Liver (tissue), 9 donors: Measurements from ENCODE around the gene PAPPA2. TPM values are rescaled to one million over a fixed set of nuclear protein-coding genes. Genes with fewer than 3 reads are reported as not detected.
A peak's percentile ranks its signal among the peaks of the same experiment; 100 is the strongest.

ENCODE experiments used
- DNase-seq: peaks from one replicate; pipeline ENCODE4 v3.0.0-alpha.2; 2017; ENCODE audit warnings: low spot score
- H3K27ac ChIP-seq, 2 donors: one replicate each; pipeline ENCODE4 v1.7.0; 2013; ENCODE audit warnings: inconsistent platforms in 2 of 2, low read length in 2 of 2, control low read depth in 1 of 2, low read depth in 1 of 2, mild to moderate bottlenecking in 1 of 2
- H3K27me3 ChIP-seq, 4 donors: one replicate each; pipeline versions ENCODE4 v1.6.1 to v1.7.0; 2013; ENCODE audit warnings: low read length in 3 of 4, inconsistent platforms in 1 of 4, mild to moderate bottlenecking in 1 of 4, moderate library complexity in 1 of 4; ENCODE audit not compliant: control insufficient read depth in 4 of 4, insufficient read depth in 4 of 4
- H3K36me3 ChIP-seq, 4 donors: one replicate each; pipeline versions ENCODE4 v1.6.1 to v1.7.0; 2013; ENCODE audit warnings: low read length in 3 of 4, mild to moderate bottlenecking in 3 of 4, low read depth in 1 of 4, moderate library complexity in 1 of 4; ENCODE audit not compliant: control insufficient read depth in 4 of 4, insufficient read depth in 3 of 4
- H3K4me1 ChIP-seq, 4 donors: one replicate each; pipeline versions ENCODE4 v1.6.1 to v1.7.0; 2013; ENCODE audit warnings: low read length in 3 of 4, mild to moderate bottlenecking in 3 of 4, moderate library complexity in 1 of 4; ENCODE audit not compliant: control insufficient read depth in 4 of 4, insufficient read depth in 4 of 4
- H3K4me3 ChIP-seq, 3 donors: one replicate each; pipeline versions ENCODE4 v1.6.1 to v1.7.0; 2013; ENCODE audit warnings: low read length in 3 of 3, control low read depth in 1 of 3, low read depth in 1 of 3, mild to moderate bottlenecking in 1 of 3
- H3K9ac ChIP-seq, 2 donors: one replicate each; pipeline ENCODE4 v1.7.0; 2013; ENCODE audit warnings: low read length in 2 of 2, mild to moderate bottlenecking in 2 of 2, moderate library complexity in 2 of 2, control low read depth in 1 of 2, low read depth in 1 of 2
- H3K9me3 ChIP-seq, 4 donors: one replicate each; pipeline versions ENCODE4 v1.6.1 to v1.7.0; 2013; ENCODE audit warnings: low read length in 3 of 4; ENCODE audit not compliant: control insufficient read depth in 4 of 4
- EGR1 ChIP-seq, 2 donors: IDR thresholded peaks; 2 replicates each; pipeline ENCODE4 v1.6.1; 2016 to 2018; ENCODE audit warnings: antibody characterized with exemption in 2 of 2, low read depth in 2 of 2
- FOXA1 ChIP-seq: IDR thresholded peaks from 2 replicates; pipeline ENCODE4 v1.6.1; 2016; ENCODE audit warnings: antibody characterized with exemption
- FOXA2 ChIP-seq: IDR thresholded peaks from 2 replicates; pipeline ENCODE4 v1.6.1; 2016; ENCODE audit warnings: antibody characterized with exemption
- GABPA ChIP-seq, 2 donors: IDR thresholded peaks in 1 of 2; conservative IDR thresholded peaks in 1 of 2; 2 replicates each; pipeline ENCODE4 v1.6.1; 2016; ENCODE audit warnings: antibody characterized with exemption in 2 of 2, mild to moderate bottlenecking in 1 of 2, moderate library complexity in 1 of 2
- HNF4A ChIP-seq, 2 donors: conservative IDR thresholded peaks; 2 replicates each; pipeline ENCODE4 v1.6.1; 2016; ENCODE audit warnings: antibody characterized with exemption in 2 of 2, mild to moderate bottlenecking in 2 of 2
- HNF4G ChIP-seq: IDR thresholded peaks from 2 replicates; pipeline ENCODE4 v1.6.1; 2016; ENCODE audit warnings: antibody characterized with exemption
- JUND ChIP-seq, 2 donors: IDR thresholded peaks; 2 replicates each; pipeline ENCODE4 v1.6.1; 2016; ENCODE audit warnings: antibody characterized with exemption in 2 of 2
- NR2F2 ChIP-seq: IDR thresholded peaks from 2 replicates; pipeline ENCODE4 v1.6.1; 2016; ENCODE audit warnings: antibody characterized with exemption
- RAD21 ChIP-seq, 2 donors: IDR thresholded peaks; 2 replicates each; pipeline ENCODE4 v1.6.1; 2016; ENCODE audit warnings: antibody characterized with exemption in 2 of 2, mild to moderate bottlenecking in 2 of 2
- RXRA ChIP-seq, 2 donors: IDR thresholded peaks; 2 replicates each; pipeline ENCODE4 v1.6.1; 2017 to 2018; ENCODE audit warnings: antibody characterized with exemption in 2 of 2, mild to moderate bottlenecking in 1 of 2
- SP1 ChIP-seq: IDR thresholded peaks from 2 replicates; pipeline ENCODE4 v1.6.1; 2018; ENCODE audit warnings: antibody characterized with exemption, mild to moderate bottlenecking
- TAF1 ChIP-seq: conservative IDR thresholded peaks from 2 replicates; pipeline ENCODE4 v1.6.1; 2016; ENCODE audit warnings: antibody characterized with exemption, mild to moderate bottlenecking
- YY1 ChIP-seq: IDR thresholded peaks from 2 replicates; pipeline ENCODE4 v1.6.1; 2016; ENCODE audit warnings: antibody characterized with exemption, mild to moderate bottlenecking
- WGBS: extraction: QIAGEN DNeasy Blood & Tissue Kit; methylation state at CpG from one replicate; pipeline ENCODE4 v1.1.7; 2013; 5-methylcytosine and 5-hydroxymethylcytosine counted together
- polyA plus RNA-seq, 2 donors: library from polyadenylated mRNA; stranded (reverse) in 1 of 2; unstranded in 1 of 2; fragments of 200-250 nt in 1 of 2; fragments of >200 nt in 1 of 2; fragmentation: Nextera tagmentation in 1 of 2; extraction: Ambion mirVana in 1 of 2; gene quantifications; one replicate each; pipeline versions ENCODE4 v1.2.1 to v1.2.3, GENCODE V29; 2013 to 2015
- total RNA-seq, 2 donors: library from RNA; depleted of rRNA; stranded (reverse); fragments of >200 nt; gene quantifications; one replicate each; pipeline ENCODE4 v1.2.3, GENCODE V29; 2014
- TF ChIP-seq, protein P1 (sequence below): IDR thresholded peaks from 2 replicates; pipeline ENCODE4 v1.6.1; 2016; ENCODE audit warnings: antibody characterized with exemption
- TF ChIP-seq, protein P2 (sequence below): IDR thresholded peaks from 2 replicates; pipeline ENCODE4 v1.6.1; 2016; ENCODE audit warnings: antibody characterized with exemption
- TF ChIP-seq, protein P3 (sequence below): fragments of 150-350 bp; IDR thresholded peaks from 2 replicates; pipeline ENCODE4 v1.5.1; 2017; ENCODE audit warnings: improper control_type of control experiment, low read depth, low read length; ENCODE audit not compliant: missing input control
- TF ChIP-seq, protein P4 (sequence below): IDR thresholded peaks from 2 replicates; pipeline ENCODE4 v1.6.1; 2016; ENCODE audit warnings: antibody characterized with exemption
- TF ChIP-seq, protein P5 (sequence below): IDR thresholded peaks from 2 replicates; pipeline ENCODE4 v1.6.1; 2016; ENCODE audit warnings: antibody characterized with exemption, mild to moderate bottlenecking
- donor health status: healthy.
- donor health status: healthy.
- donor health status: healthy.
- donor health status: healthy.
- donor health status: healthy.

Gene PAPPA2
- total and polyA plus RNA-seq, 4 donors: 0.19 to 27.2 (median 13.4) TPM

DNA sequence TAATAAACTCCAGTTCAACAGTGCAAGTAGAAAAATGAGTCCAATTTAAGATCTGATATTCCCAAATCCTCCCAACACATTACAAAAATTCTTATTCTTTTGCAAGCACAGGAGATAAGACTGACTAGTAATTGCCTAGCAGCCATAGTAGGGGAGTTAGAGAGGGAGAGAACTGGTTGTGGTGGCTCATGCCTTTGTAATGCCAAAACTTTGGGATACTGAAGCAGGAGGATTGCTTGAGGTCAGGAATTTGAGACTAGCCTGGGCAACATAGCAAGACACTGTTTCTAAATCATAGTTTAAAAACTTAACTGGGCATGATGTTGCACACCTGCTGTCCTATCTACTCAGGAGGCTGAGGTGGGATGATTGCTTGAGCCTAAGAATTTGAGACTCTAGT, 26.7 kb upstream of the PAPPA2 start:
- H3K27me3 ChIP-seq: no peaks in the 10 kb centered on the region
- no peaks in the 10 kb centered on the region for H3K36me3 ChIP-seq
- no peaks in the 10 kb centered on the region for H3K4me1 ChIP-seq
- DNase-seq: no peak
- H3K4me3 ChIP-seq: no peak overlapping the region
- TF ChIP-seq SP1: no peak
- no peak for TF ChIP-seq NR2F2
- no peak for TF ChIP-seq JUND (IDR thresholded peaks at IDR 0.05)
- TF ChIP-seq TAF1: no peak
- no peak for TF ChIP-seq HNF4G
- TF ChIP-seq RAD21 (IDR thresholded peaks at IDR 0.05): no peak
- TF ChIP-seq YY1: no peak
- no peak for TF ChIP-seq EGR1 (IDR thresholded peaks at IDR 0.05; ENCODE audit: low read depth in 2 of 2)
- TF ChIP-seq HNF4A (conservative IDR thresholded peaks at IDR 0.05): no peak
- no peaks in the 10 kb centered on the region for H3K9me3 ChIP-seq
- H3K27ac ChIP-seq: no peak overlapping the region
- H3K9ac ChIP-seq: no peak overlapping the region

DNA sequence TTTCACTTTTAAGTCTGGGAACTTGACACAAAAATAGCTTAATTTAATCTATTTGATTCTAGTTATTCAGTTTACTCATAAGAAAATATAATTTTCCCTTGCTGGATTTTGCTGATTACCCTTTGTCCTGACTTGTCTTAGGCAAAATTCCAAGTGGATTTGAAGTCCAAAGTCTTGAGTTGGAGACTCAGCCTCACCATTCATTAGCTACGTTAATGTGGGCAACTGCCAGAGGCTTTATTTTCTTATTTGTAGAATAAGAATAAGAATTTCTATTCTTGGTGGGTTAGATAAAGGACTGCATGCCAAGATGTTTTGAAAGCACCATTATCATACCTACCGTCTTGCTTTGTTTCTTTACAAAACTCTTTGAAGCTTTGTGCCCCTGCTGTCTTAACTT, 22.8 kb upstream of the PAPPA2 start:
- no peak overlapping the region for H3K4me3 ChIP-seq
- no peak overlapping the region for H3K9ac ChIP-seq
- no peak for DNase-seq
- TF ChIP-seq HNF4G: no peak
- no peak for TF ChIP-seq SP1
- no peak for TF ChIP-seq FOXA2
- no peak for TF ChIP-seq GABPA (IDR thresholded peaks at IDR 0.05 in 1 of 2, conservative IDR thresholded peaks at IDR 0.05 in 1 of 2)
- H3K27ac ChIP-seq: no peak overlapping the region
- WGBS: 78% methylated on average over 2 of the region's 2 CpGs
- H3K36me3 ChIP-seq: no peaks in the 10 kb centered on the region
- H3K9me3 ChIP-seq: no peaks in the 10 kb centered on the region
- H3K27me3 ChIP-seq: no peaks in the 10 kb centered on the region
- H3K4me1 ChIP-seq: peaks cover 0 to 4% (median 0%) of the 10 kb centered on the region in 4 donors

DNA sequence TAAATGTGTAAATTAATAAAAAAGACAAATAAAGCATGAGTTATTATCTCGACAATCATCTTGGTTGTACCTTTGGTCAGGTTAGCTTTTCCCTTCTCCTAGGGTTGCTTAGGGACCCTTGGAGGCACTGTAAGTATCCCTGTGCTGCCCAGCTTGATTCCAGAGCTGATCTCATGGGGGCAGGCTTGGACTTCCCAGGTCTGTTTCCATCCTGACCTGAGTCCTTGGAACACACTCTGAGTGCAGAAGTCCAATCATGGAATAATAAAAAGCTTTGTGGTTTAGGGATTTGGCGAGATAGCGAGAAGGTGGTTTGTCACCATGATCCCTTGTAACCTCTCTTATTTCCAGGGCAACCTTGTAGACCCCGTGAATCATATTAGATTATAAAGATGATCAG, 18.7 kb upstream of the PAPPA2 start:
- Histone ChIP-seq H3K9me3 (no peaks in the 10 kb centered on the region), H3K36me3 (no peaks in the 10 kb centered on the region), H3K4me3 (no peak overlapping the region), H3K4me1 (peaks cover 0 to 4% (median 0%) of the 10 kb centered on the region in 4 donors), H3K27ac (no peak overlapping the region), H3K9ac (no peak overlapping the region), H3K27me3 (no peaks in the 10 kb centered on the region)
- no peak for DNase-seq
- WGBS: 38% methylated on average over 4 of the region's 4 CpGs
- TF ChIP-seq SP1: peak; percentile 62
- no peak for TF ChIP-seq FOXA2
- TF ChIP-seq, protein P1, sequence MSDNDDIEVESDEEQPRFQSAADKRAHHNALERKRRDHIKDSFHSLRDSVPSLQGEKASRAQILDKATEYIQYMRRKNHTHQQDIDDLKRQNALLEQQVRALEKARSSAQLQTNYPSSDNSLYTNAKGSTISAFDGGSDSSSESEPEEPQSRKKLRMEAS: no peak
- TF ChIP-seq HNF4G: peak; percentile 92
- TF ChIP-seq RXRA (IDR thresholded peaks at IDR 0.05): peak; percentile 51 to 80
- TF ChIP-seq, protein P2, sequence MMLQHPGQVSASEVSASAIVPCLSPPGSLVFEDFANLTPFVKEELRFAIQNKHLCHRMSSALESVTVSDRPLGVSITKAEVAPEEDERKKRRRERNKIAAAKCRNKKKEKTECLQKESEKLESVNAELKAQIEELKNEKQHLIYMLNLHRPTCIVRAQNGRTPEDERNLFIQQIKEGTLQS: peak; percentile 15
- no peak for TF ChIP-seq FOXA1
- peak; percentile 23 for TF ChIP-seq NR2F2
- TF ChIP-seq EGR1 (IDR thresholded peaks at IDR 0.05; ENCODE audit: low read depth in 2 of 2): no peak
- TF ChIP-seq JUND (IDR thresholded peaks at IDR 0.05): peak; percentile 17 to 24
- peak; percentile 98 to 99 for TF ChIP-seq HNF4A (conservative IDR thresholded peaks at IDR 0.05)
- TF ChIP-seq, protein P3, sequence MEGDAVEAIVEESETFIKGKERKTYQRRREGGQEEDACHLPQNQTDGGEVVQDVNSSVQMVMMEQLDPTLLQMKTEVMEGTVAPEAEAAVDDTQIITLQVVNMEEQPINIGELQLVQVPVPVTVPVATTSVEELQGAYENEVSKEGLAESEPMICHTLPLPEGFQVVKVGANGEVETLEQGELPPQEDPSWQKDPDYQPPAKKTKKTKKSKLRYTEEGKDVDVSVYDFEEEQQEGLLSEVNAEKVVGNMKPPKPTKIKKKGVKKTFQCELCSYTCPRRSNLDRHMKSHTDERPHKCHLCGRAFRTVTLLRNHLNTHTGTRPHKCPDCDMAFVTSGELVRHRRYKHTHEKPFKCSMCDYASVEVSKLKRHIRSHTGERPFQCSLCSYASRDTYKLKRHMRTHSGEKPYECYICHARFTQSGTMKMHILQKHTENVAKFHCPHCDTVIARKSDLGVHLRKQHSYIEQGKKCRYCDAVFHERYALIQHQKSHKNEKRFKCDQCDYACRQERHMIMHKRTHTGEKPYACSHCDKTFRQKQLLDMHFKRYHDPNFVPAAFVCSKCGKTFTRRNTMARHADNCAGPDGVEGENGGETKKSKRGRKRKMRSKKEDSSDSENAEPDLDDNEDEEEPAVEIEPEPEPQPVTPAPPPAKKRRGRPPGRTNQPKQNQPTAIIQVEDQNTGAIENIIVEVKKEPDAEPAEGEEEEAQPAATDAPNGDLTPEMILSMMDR: peak; percentile 63
- TF ChIP-seq YY1: peak; percentile 42
- TF ChIP-seq, protein P4, sequence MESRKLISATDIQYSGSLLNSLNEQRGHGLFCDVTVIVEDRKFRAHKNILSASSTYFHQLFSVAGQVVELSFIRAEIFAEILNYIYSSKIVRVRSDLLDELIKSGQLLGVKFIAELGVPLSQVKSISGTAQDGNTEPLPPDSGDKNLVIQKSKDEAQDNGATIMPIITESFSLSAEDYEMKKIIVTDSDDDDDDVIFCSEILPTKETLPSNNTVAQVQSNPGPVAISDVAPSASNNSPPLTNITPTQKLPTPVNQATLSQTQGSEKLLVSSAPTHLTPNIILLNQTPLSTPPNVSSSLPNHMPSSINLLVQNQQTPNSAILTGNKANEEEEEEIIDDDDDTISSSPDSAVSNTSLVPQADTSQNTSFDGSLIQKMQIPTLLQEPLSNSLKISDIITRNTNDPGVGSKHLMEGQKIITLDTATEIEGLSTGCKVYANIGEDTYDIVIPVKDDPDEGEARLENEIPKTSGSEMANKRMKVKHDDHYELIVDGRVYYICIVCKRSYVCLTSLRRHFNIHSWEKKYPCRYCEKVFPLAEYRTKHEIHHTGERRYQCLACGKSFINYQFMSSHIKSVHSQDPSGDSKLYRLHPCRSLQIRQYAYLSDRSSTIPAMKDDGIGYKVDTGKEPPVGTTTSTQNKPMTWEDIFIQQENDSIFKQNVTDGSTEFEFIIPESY: no peak
- TF ChIP-seq, protein P5, sequence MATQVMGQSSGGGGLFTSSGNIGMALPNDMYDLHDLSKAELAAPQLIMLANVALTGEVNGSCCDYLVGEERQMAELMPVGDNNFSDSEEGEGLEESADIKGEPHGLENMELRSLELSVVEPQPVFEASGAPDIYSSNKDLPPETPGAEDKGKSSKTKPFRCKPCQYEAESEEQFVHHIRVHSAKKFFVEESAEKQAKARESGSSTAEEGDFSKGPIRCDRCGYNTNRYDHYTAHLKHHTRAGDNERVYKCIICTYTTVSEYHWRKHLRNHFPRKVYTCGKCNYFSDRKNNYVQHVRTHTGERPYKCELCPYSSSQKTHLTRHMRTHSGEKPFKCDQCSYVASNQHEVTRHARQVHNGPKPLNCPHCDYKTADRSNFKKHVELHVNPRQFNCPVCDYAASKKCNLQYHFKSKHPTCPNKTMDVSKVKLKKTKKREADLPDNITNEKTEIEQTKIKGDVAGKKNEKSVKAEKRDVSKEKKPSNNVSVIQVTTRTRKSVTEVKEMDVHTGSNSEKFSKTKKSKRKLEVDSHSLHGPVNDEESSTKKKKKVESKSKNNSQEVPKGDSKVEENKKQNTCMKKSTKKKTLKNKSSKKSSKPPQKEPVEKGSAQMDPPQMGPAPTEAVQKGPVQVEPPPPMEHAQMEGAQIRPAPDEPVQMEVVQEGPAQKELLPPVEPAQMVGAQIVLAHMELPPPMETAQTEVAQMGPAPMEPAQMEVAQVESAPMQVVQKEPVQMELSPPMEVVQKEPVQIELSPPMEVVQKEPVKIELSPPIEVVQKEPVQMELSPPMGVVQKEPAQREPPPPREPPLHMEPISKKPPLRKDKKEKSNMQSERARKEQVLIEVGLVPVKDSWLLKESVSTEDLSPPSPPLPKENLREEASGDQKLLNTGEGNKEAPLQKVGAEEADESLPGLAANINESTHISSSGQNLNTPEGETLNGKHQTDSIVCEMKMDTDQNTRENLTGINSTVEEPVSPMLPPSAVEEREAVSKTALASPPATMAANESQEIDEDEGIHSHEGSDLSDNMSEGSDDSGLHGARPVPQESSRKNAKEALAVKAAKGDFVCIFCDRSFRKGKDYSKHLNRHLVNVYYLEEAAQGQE: no peak
- TF ChIP-seq RAD21 (IDR thresholded peaks at IDR 0.05): peak; percentile 98
- no peak for TF ChIP-seq TAF1
